CD4-positive, alpha-beta T cell (primary cell): ENCODE results near the gene ENTPD5. TPM values are rescaled to one million over a fixed set of nuclear protein-coding genes. Genes with fewer than 3 reads are reported as not detected.
"Not testable (repeated sequence)": the region's sequence is repeated elsewhere in the genome, so short reads cannot be mapped to it uniquely, and the experiment has no call there.

Experiments used
- ATAC-seq: fragments of 200-7000 bp; cut with Tn5 transposase; one replicate; pipeline ENCODE4 v1.10.0; 2022; ENCODE audit warnings: mild to moderate bottlenecking; ENCODE audit not compliant: poor library complexity
- CTCF ChIA-PET: fragments of 350-600 bp; sonication (Branson Sonifier 250); formaldehyde crosslinking; loops from one replicate; lab custom pipeline; 2021; ENCODE audit warnings: antibody characterized with exemption, inconsistent platforms; lab: Charles Lee
- POLR2A ChIA-PET: fragments of 350-600 bp; sonication (Branson Sonifier 250); formaldehyde crosslinking; loops from one replicate; lab custom pipeline; 2021; ENCODE audit warnings: antibody characterized with exemption, inconsistent platforms; lab: Charles Lee
- DNase-seq, 14 experiments: peaks; one replicate each; pipeline ENCODE4 v3.0.0-alpha.2; 2013 to 2020; ENCODE audit warnings: mixed read lengths in 2 of 14
- H3K27ac ChIP-seq, 2 donors: one replicate each; pipeline versions ENCODE4 v1.5.1 to v1.7.0; 2013; ENCODE audit warnings: low read length in 2 of 2, low read depth in 1 of 2, mild to moderate bottlenecking in 1 of 2
- H3K27me3 ChIP-seq, 2 experiments: 1 replicate in 1 of 2; 2 replicates in 1 of 2; pipeline versions ENCODE4 v1.6.1 to v1.7.0; 2013; ENCODE audit warnings: low read length in 2 of 2, control low read depth in 1 of 2, mild to moderate bottlenecking in 1 of 2, moderate library complexity in 1 of 2; ENCODE audit not compliant: insufficient read depth in 2 of 2, control insufficient read depth in 1 of 2
- H3K36me3 ChIP-seq: one replicate; pipeline ENCODE4 v1.6.1; 2013; ENCODE audit warnings: low read length, control low read depth; ENCODE audit not compliant: insufficient read depth
- H3K4me1 ChIP-seq: one replicate; pipeline ENCODE4 v1.6.1; 2013; ENCODE audit warnings: low read length, control low read depth; ENCODE audit not compliant: insufficient read depth
- H3K4me3 ChIP-seq: one replicate; pipeline ENCODE4 v1.5.1; 2013; ENCODE audit warnings: mild to moderate bottlenecking, low read length, moderate library complexity
- H3K9me3 ChIP-seq, 2 experiments: 1 replicate in 1 of 2; 2 replicates in 1 of 2; pipeline versions ENCODE4 v1.6.1 to v1.7.0; 2013; ENCODE audit warnings: low read length in 2 of 2, mild to moderate bottlenecking in 2 of 2, control low read depth in 1 of 2, moderate library complexity in 1 of 2; ENCODE audit not compliant: control insufficient read depth in 1 of 2, insufficient read depth in 1 of 2
- H3K27ac Mint-ChIP-seq: one replicate; pipeline ENCODE4 v1.8.0; 2020; ENCODE audit warnings: mixed read lengths
- H3K27me3 Mint-ChIP-seq: one replicate; pipeline ENCODE4 v1.8.0; 2021; ENCODE audit warnings: mixed read lengths
- H3K36me3 Mint-ChIP-seq: one replicate; pipeline ENCODE4 v1.8.0; 2021; ENCODE audit warnings: low read depth, mixed read lengths
- H3K4me1 Mint-ChIP-seq: one replicate; pipeline ENCODE4 v1.8.0; 2021; ENCODE audit warnings: low read depth, mixed read lengths
- H3K4me3 Mint-ChIP-seq: one replicate; pipeline ENCODE4 v1.8.0; 2020; ENCODE audit warnings: mild to moderate bottlenecking, mixed read lengths
- H3K9me3 Mint-ChIP-seq: one replicate; pipeline ENCODE4 v1.8.0; 2020; ENCODE audit warnings: mixed read lengths
- intact Hi-C, 2 experiments: fragments of 100-400 bp; cut with DNase I in 1 of 2; cut with micrococcal nuclease in 1 of 2; formaldehyde crosslinking; loops; one replicate each; pipeline versions ENCODE4 v1.15.1 to v1.9.0; 2023 to 2025; cut with DNase I, micrococcal nuclease
- total RNA-seq, 174 experiments: library from RNA in 2 of 174; stranded (reverse) in 2 of 174; gene quantifications; one replicate each; pipeline ENCODE4 v1.2.3 and lab custom pipeline; 2021 to 2026
- TF ChIP-seq, protein P1 (sequence below): fragments of 200-600 bp; IDR thresholded peaks from one replicate; pipeline ENCODE4 v1.8.0; 2022; ENCODE audit warnings: antibody characterized with exemption, mild to moderate bottlenecking

The ENTPD5 gene
- total RNA-seq, 2 experiments from 2014 or later: 5.5 to 7.1 TPM

DNA sequence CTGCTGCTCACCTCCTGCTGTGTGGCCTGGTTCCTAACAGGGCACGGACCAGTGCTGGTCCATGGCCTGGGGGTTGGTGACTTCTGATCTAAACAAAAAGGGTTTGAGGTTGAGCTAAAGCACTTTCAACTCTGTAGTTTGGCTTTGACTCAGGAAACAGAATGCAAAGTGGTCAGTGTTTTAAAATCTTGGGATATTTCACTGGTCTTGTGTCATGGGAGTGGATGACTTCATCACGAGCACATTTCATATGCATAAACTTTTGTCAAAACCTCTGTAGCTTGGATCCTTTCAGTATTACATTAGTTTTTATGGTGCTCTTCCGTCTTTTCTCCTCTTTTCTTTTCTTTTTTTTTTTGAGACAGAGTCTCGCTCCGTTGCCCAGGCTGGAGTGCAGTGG lies 94.8 kb downstream of the ENTPD5 start:
- CTCF ChIA-PET: no interaction called here
- Mint-ChIP-seq H3K36me3 (peaks cover 97% of the 10 kb centered on the region), H3K4me3 (no peak overlapping the region), H3K27me3 (no peaks in the 10 kb centered on the region), H3K9me3 (no peaks in the 10 kb centered on the region), H3K27ac (no peak overlapping the region), H3K4me1 (no peaks in the 10 kb centered on the region)
- intact Hi-C loops: no loop called here
- no peak for DNase-seq
- Histone ChIP-seq H3K9me3 (no peaks in the 10 kb centered on the region), H3K36me3 (peaks cover 80% of the 10 kb centered on the region), H3K4me3 (no peak overlapping the region), H3K27ac (no peak overlapping the region), H3K4me1 (no peaks in the 10 kb centered on the region), H3K27me3 (no peaks in the 10 kb centered on the region)
- no peak for ATAC-seq
- POLR2A ChIA-PET: no interaction called here
- TF ChIP-seq, protein P1, sequence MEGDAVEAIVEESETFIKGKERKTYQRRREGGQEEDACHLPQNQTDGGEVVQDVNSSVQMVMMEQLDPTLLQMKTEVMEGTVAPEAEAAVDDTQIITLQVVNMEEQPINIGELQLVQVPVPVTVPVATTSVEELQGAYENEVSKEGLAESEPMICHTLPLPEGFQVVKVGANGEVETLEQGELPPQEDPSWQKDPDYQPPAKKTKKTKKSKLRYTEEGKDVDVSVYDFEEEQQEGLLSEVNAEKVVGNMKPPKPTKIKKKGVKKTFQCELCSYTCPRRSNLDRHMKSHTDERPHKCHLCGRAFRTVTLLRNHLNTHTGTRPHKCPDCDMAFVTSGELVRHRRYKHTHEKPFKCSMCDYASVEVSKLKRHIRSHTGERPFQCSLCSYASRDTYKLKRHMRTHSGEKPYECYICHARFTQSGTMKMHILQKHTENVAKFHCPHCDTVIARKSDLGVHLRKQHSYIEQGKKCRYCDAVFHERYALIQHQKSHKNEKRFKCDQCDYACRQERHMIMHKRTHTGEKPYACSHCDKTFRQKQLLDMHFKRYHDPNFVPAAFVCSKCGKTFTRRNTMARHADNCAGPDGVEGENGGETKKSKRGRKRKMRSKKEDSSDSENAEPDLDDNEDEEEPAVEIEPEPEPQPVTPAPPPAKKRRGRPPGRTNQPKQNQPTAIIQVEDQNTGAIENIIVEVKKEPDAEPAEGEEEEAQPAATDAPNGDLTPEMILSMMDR: no peak

GRCh38 chr14:73919457-73919856 lies 99.6 kb downstream of the ENTPD5 start:
- H3K4me1 Mint-ChIP-seq, H3K9me3 ChIP-seq, H3K4me1 ChIP-seq, H3K27me3 Mint-ChIP-seq, H3K9me3 Mint-ChIP-seq, H3K27ac ChIP-seq, DNase-seq, H3K4me3 Mint-ChIP-seq, CTCF ChIA-PET, intact Hi-C loops, ATAC-seq, H3K27me3 ChIP-seq, H3K27ac Mint-ChIP-seq, H3K4me3 ChIP-seq: not testable (repeated sequence)
- POLR2A ChIA-PET: interaction anchor here (1.7 kb wide), 1 partner anchor 30 kb away, joined by 4 read pairs; the partner anchor contains the start of genes COQ6 and FAM161B
- H3K36me3 Mint-ChIP-seq: peaks cover 83% of the 10 kb centered on the region
- H3K36me3 ChIP-seq: peaks cover 61% of the 10 kb centered on the region

DNA sequence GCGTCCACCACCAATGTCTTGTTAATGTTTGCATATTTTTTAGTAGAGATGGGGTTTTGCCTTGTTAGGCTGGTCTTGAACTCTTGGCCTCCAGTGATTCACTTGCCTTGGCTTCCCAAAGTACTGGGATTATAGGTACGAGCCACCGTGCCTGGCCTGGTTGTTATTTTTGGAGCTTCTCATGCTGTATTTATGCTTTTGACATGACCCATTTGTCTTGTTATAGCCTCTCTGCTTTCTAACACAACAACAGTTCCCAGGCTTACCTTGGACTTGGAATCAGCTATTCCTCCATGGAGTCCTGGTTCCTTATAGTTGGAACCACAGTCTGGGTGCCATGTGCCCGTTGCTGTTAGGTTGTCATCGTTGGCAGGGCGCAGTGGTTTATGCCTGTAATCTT lies 102.8 kb downstream of the ENTPD5 start:
- H3K4me3 ChIP-seq: no peak overlapping the region
- H3K36me3 ChIP-seq: peaks cover 57% of the 10 kb centered on the region
- TF ChIP-seq, protein P1: no peak
- intact Hi-C loops: no loop called here
- H3K4me1 ChIP-seq: no peaks in the 10 kb centered on the region
- no peak overlapping the region for H3K4me3 Mint-ChIP-seq
- peaks cover 5% of the 10 kb centered on the region for H3K4me1 Mint-ChIP-seq
- no peaks in the 10 kb centered on the region for H3K27me3 Mint-ChIP-seq
- no peak overlapping the region for H3K27ac ChIP-seq
- peaks cover 3% of the 10 kb centered on the region for H3K9me3 Mint-ChIP-seq
- DNase-seq: no peak
- no peaks in the 10 kb centered on the region for H3K27me3 ChIP-seq
- peaks cover 80% of the 10 kb centered on the region for H3K36me3 Mint-ChIP-seq
- no peak for ATAC-seq
- POLR2A ChIA-PET: no interaction called here
- H3K27ac Mint-ChIP-seq: no peak overlapping the region
- H3K9me3 ChIP-seq: peaks cover 4 to 9% of the 10 kb centered on the region in 2 experiments
- CTCF ChIA-PET: no interaction called here

DNA sequence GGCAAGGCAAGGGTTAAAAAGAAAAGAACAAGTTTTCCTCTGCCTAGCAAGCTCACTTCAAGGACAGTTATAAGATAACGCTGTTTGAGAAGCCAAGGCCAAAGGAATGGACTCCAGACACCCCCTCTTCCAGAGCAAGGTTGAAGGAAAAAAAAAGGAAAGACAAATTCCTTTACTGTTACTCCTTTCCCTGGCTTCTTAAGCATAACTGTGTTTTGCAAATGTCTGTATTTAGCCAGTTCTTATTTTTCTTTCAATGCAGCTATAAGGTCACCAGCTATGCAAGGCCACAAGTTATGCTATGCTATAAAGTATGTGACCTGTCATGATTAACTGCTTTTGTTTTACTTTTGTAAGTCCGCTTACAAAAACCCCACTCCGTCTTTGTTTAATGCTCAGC lies 105.8 kb downstream of the ENTPD5 start:
- Mint-ChIP-seq H3K4me3 (no peak overlapping the region), H3K9me3 (peaks cover 5% of the 10 kb centered on the region), H3K27ac (no peak overlapping the region), H3K27me3 (no peaks in the 10 kb centered on the region), H3K36me3 (peaks cover 82% of the 10 kb centered on the region), H3K4me1 (peaks cover 9% of the 10 kb centered on the region)
- TF ChIP-seq, protein P1: no peak
- ChIA-PET CTCF (no interaction called here), POLR2A (no interaction called here)
- intact Hi-C loops: no loop called here
- H3K27me3 ChIP-seq: no peaks in the 10 kb centered on the region
- H3K27ac ChIP-seq: no peak overlapping the region
- peaks cover 63% of the 10 kb centered on the region for H3K36me3 ChIP-seq
- DNase-seq (no peak), ATAC-seq (no peak)
- no peak overlapping the region for H3K4me3 ChIP-seq
- H3K4me1 ChIP-seq: no peaks in the 10 kb centered on the region
- H3K9me3 ChIP-seq: peaks cover 4 to 9% of the 10 kb centered on the region in 2 experiments
